ENCODE measurements around the gene GHITM.

GRCh38 chr10:84139126-84140035 is at the start of gene GHITM:
- TF ChIP-seq GATA3 (IDR thresholded peaks at IDR 0.05; ENCODE audit: low read depth, low read length): peak; percentile 29; the same call in 1 of the 2 replicates
- TF ChIP-seq GATA2 (IDR thresholded peaks at IDR 0.05; ENCODE audit: low read depth, low read length): no peak
